H9 (cell line): ENCODE results near the gene CELA2A. TPM values are rescaled to one million over a fixed set of nuclear protein-coding genes. Genes with fewer than 3 reads are reported as not detected.
"Not testable (repeated sequence)": the region's sequence is repeated elsewhere in the genome, so short reads cannot be mapped to it uniquely, and the experiment has no call there.

Experiments
- DNase-seq: peaks from one replicate; pipeline ENCODE4 v3.0.0-alpha.2; 2017
- H2AFZ ChIP-seq: one replicate; pipeline ENCODE4 v1.6.1; 2013; ENCODE audit warnings: mild to moderate bottlenecking, low read length, control low read depth, moderate library complexity
- H2AK5ac ChIP-seq: 2 replicates; pipeline ENCODE4 v1.6.1; 2013; ENCODE audit warnings: low read length, control low read depth, mixed read lengths; ENCODE audit not compliant: insufficient read length
- H2BK120ac ChIP-seq: one replicate; pipeline ENCODE4 v1.6.1; 2013; ENCODE audit warnings: low read depth, mild to moderate bottlenecking, low read length, control low read depth, inconsistent platforms; ENCODE audit not compliant: poor library complexity, severe bottlenecking
- H2BK12ac ChIP-seq: 2 replicates; pipeline ENCODE4 v1.6.1; 2013; ENCODE audit warnings: low read length, control low read depth, mixed read lengths, low read depth; ENCODE audit not compliant: insufficient read length
- H2BK15ac ChIP-seq: 2 replicates; pipeline ENCODE4 v1.6.1; 2013; ENCODE audit warnings: low read depth, low read length, control low read depth
- H2BK20ac ChIP-seq: one replicate; pipeline ENCODE4 v1.6.1; 2013; ENCODE audit warnings: low read depth, mild to moderate bottlenecking, low read length, control low read depth, inconsistent platforms; ENCODE audit not compliant: poor library complexity, severe bottlenecking
- H2BK5ac ChIP-seq: 2 replicates; pipeline ENCODE4 v1.6.1; 2013; ENCODE audit warnings: low read length, control low read depth, mixed read lengths; ENCODE audit not compliant: insufficient read length
- H3K14ac ChIP-seq: 2 replicates; pipeline ENCODE4 v1.6.1; 2013; ENCODE audit warnings: low read length, control low read depth; ENCODE audit not compliant: insufficient read depth
- H3K18ac ChIP-seq: 2 replicates; pipeline ENCODE4 v1.6.1; 2013; ENCODE audit warnings: low read depth, mild to moderate bottlenecking, mixed read lengths, low read length, control low read depth; ENCODE audit not compliant: insufficient read length
- H3K23ac ChIP-seq: 2 replicates; pipeline ENCODE4 v1.6.1; 2013; ENCODE audit warnings: low read length, control low read depth, mixed read lengths, low read depth; ENCODE audit not compliant: insufficient read length
- H3K23me2 ChIP-seq: 2 replicates; pipeline ENCODE4 v1.6.1; 2013; ENCODE audit warnings: low read depth, mild to moderate bottlenecking, mixed read lengths, low read length, control low read depth; ENCODE audit not compliant: insufficient read length, poor library complexity, severe bottlenecking
- H3K27ac ChIP-seq: 2 replicates; pipeline ENCODE4 v1.5.1; 2013; ENCODE audit warnings: low read length, control low read depth, mixed read lengths, low read depth; ENCODE audit not compliant: insufficient read length
- H3K27me3 ChIP-seq: 2 replicates; pipeline ENCODE4 v1.6.1; 2013; ENCODE audit warnings: low read length, control low read depth, inconsistent platforms; ENCODE audit not compliant: insufficient read depth
- H3K4ac ChIP-seq: 2 replicates; pipeline ENCODE4 v1.6.1; 2013; ENCODE audit warnings: low read depth, mild to moderate bottlenecking, control low read depth, inconsistent platforms, low read length, moderate library complexity
- H3K4me1 ChIP-seq: 2 replicates; pipeline ENCODE4 v1.6.1; 2013; ENCODE audit warnings: low read length, control low read depth, inconsistent platforms; ENCODE audit not compliant: insufficient read depth
- H3K4me2 ChIP-seq: 2 replicates; pipeline ENCODE4 v1.6.1; 2013; ENCODE audit warnings: low read length, control low read depth, mixed read lengths; ENCODE audit not compliant: insufficient read length, insufficient read depth
- H3K56ac ChIP-seq: 2 replicates; pipeline ENCODE4 v1.6.1; 2013; ENCODE audit warnings: low read depth, mild to moderate bottlenecking, mixed read lengths, low read length, control low read depth; ENCODE audit not compliant: insufficient read length
- H3K79me1 ChIP-seq: 2 replicates; pipeline ENCODE4 v1.6.1; 2013; ENCODE audit warnings: low read depth, mild to moderate bottlenecking, moderate library complexity, low read length, control low read depth, inconsistent platforms; ENCODE audit not compliant: insufficient read depth, poor library complexity, severe bottlenecking
- H3K79me2 ChIP-seq: 2 replicates; pipeline ENCODE4 v1.6.1; 2013; ENCODE audit warnings: low read length, control low read depth, inconsistent platforms; ENCODE audit not compliant: insufficient read depth
- H3K9ac ChIP-seq: 2 replicates; pipeline ENCODE4 v1.6.1; 2013; ENCODE audit warnings: low read length, control low read depth, mixed read lengths; ENCODE audit not compliant: insufficient read length; ENCODE audit errors: extremely low read depth
- H3K9me3 ChIP-seq: one replicate; pipeline ENCODE4 v1.6.1; 2013; ENCODE audit warnings: low read depth, low read length, inconsistent platforms; ENCODE audit not compliant: control insufficient read depth
- H3T11ph ChIP-seq: one replicate; pipeline ENCODE4 v1.6.1; 2013; ENCODE audit warnings: mild to moderate bottlenecking, low read length, control low read depth, inconsistent platforms
- H4K20me1 ChIP-seq: one replicate; pipeline ENCODE4 v1.6.1; 2013; ENCODE audit not compliant: control insufficient read depth, insufficient read length, insufficient read depth
- H4K5ac ChIP-seq: 2 replicates; pipeline ENCODE4 v1.6.1; 2013; ENCODE audit warnings: low read depth, mild to moderate bottlenecking, mixed read lengths, low read length, control low read depth; ENCODE audit not compliant: insufficient read length
- H4K8ac ChIP-seq: replicated peaks from 2 replicates; pipeline ENCODE4 v1.6.1; 2013; ENCODE audit warnings: low read length, control low read depth, mixed read lengths, low read depth; ENCODE audit not compliant: insufficient read length
- H4K91ac ChIP-seq: 2 replicates; pipeline ENCODE4 v1.6.1; 2013; ENCODE audit warnings: low read depth, mild to moderate bottlenecking, moderate library complexity, mixed read lengths, low read length, control low read depth; ENCODE audit not compliant: insufficient read length
- H3K27ac Mint-ChIP-seq, 3 experiments: 2 replicates in 2 of 3; 3 replicates in 1 of 3; pipeline ENCODE4 v1.8.0; 2020 to 2021; ENCODE audit warnings: mixed read lengths in 3 of 3, mild to moderate bottlenecking in 1 of 3, moderate library complexity in 1 of 3
- H3K27me3 Mint-ChIP-seq: 2 replicates; pipeline ENCODE4 v1.8.0; 2021; ENCODE audit warnings: low read depth, mild to moderate bottlenecking, moderate library complexity, mixed read lengths
- H3K36me3 Mint-ChIP-seq, 3 experiments: 2 replicates in 2 of 3; 3 replicates in 1 of 3; pipeline ENCODE4 v1.8.0; 2020 to 2021; ENCODE audit warnings: low read depth in 3 of 3, mixed read lengths in 3 of 3; ENCODE audit not compliant: insufficient read depth in 1 of 3
- H3K4me1 Mint-ChIP-seq, 2 experiments: 2 replicates each; pipeline ENCODE4 v1.8.0; 2020; ENCODE audit warnings: mixed read lengths in 2 of 2
- H3K4me3 Mint-ChIP-seq, 2 experiments: 2 replicates in 1 of 2; 3 replicates in 1 of 2; pipeline ENCODE4 v1.8.0; 2020 to 2021; ENCODE audit warnings: mild to moderate bottlenecking in 2 of 2, mixed read lengths in 2 of 2, moderate library complexity in 1 of 2
- H3K9me3 Mint-ChIP-seq, 2 experiments: 2 replicates in 1 of 2; 3 replicates in 1 of 2; pipeline ENCODE4 v1.8.0; 2020; ENCODE audit warnings: mild to moderate bottlenecking in 2 of 2, mixed read lengths in 2 of 2, moderate library complexity in 1 of 2
- CTCF ChIP-seq: fragments of 200-600 bp; sonication (generic); conservative IDR thresholded peaks from 3 replicates; pipeline ENCODE4 v1.8.0; 2021; ENCODE audit warnings: antibody characterized with exemption, mild to moderate bottlenecking
- WGBS: extraction: QIAGEN DNeasy Blood & Tissue Kit; methylation state at CpG from one replicate; pipeline ENCODE4 v1.1.7; 2013; ENCODE audit warnings: missing lambda C conversion rate, low lambda C conversion rate, mixed read lengths; ENCODE audit not compliant: insufficient read length; ENCODE audit errors: extremely low coverage; 5-methylcytosine and 5-hydroxymethylcytosine counted together
- total RNA-seq: library from RNA; stranded (reverse); gene quantifications from 2 replicates; pipeline ENCODE4 v1.2.1, GENCODE V29; 2021

The CELA2A gene
- total RNA-seq, 1 experiment from 2014 or later = not detected

GRCh38 chr1:15460708-15461095 lies 4.2 kb downstream of the CELA2A start:
- H2AK5ac ChIP-seq = no peak overlapping the region
- H3K18ac ChIP-seq = no peak overlapping the region
- H3K36me3 Mint-ChIP-seq = no peaks in the 10 kb centered on the region
- no peak overlapping the region for H3K14ac ChIP-seq
- no peaks in the 10 kb centered on the region for H3K79me2 ChIP-seq
- no peak overlapping the region for H2AFZ ChIP-seq
- WGBS = no CpG with 5 or more reads among the region's 9 CpGs
- no peak for TF ChIP-seq CTCF
- no peak overlapping the region for H2BK12ac ChIP-seq
- H4K5ac ChIP-seq = no peak overlapping the region
- no peak overlapping the region for H3K23ac ChIP-seq
- H3K27me3 ChIP-seq = no peaks in the 10 kb centered on the region
- H3K4me2 ChIP-seq = no peak overlapping the region
- DNase-seq = no peak
- H3K27ac Mint-ChIP-seq = no peak overlapping the region; a peak in 1 of 7 replicates
- no peak overlapping the region for H2BK20ac ChIP-seq
- no peak overlapping the region for H3K27ac ChIP-seq
- no peak overlapping the region for H4K91ac ChIP-seq
- H3K79me1 ChIP-seq = no peaks in the 10 kb centered on the region
- H4K20me1 ChIP-seq = no peaks in the 10 kb centered on the region
- H3K23me2 ChIP-seq = no peaks in the 10 kb centered on the region
- H3K9me3 ChIP-seq = no peaks in the 10 kb centered on the region
- H3K9me3 Mint-ChIP-seq = no peaks in the 10 kb centered on the region
- H4K8ac ChIP-seq = no peak overlapping the region
- H3K9ac ChIP-seq = no peak overlapping the region
- no peak overlapping the region for H3T11ph ChIP-seq
- H3K4ac ChIP-seq = no peak overlapping the region
- H3K56ac ChIP-seq = no peak overlapping the region
- no peak overlapping the region for H2BK5ac ChIP-seq
- no peak overlapping the region for H3K4me3 Mint-ChIP-seq
- no peaks in the 10 kb centered on the region for H3K4me1 ChIP-seq
- no peak overlapping the region for H2BK15ac ChIP-seq
- 0 out of 2 replicates have a peak, but pooled peaks cover 2% of the 10 kb centered on the region for H3K27me3 Mint-ChIP-seq
- H2BK120ac ChIP-seq = no peak overlapping the region
- peaks cover 11 to 25% of the 10 kb centered on the region in 2 experiments for H3K4me1 Mint-ChIP-seq

- H3K4me3 Mint-ChIP-seq, H2BK120ac ChIP-seq, H3K23me2 ChIP-seq, H4K20me1 ChIP-seq, H3K9me3 ChIP-seq, H3K27me3 Mint-ChIP-seq, H3K18ac ChIP-seq, H2BK15ac ChIP-seq, H3K23ac ChIP-seq, H3K27ac ChIP-seq, H2AK5ac ChIP-seq, H3K14ac ChIP-seq, H3K9ac ChIP-seq, H4K5ac ChIP-seq, H3K27me3 ChIP-seq, H3K4me2 ChIP-seq, DNase-seq, H3K4me1 ChIP-seq, H4K8ac ChIP-seq, H3K9me3 Mint-ChIP-seq, H3K79me1 ChIP-seq, H3K79me2 ChIP-seq, H2BK12ac ChIP-seq, H3T11ph ChIP-seq, H3K56ac ChIP-seq, H3K36me3 Mint-ChIP-seq, H3K4ac ChIP-seq, H2AFZ ChIP-seq, H4K91ac ChIP-seq, H2BK20ac ChIP-seq, H2BK5ac ChIP-seq: not testable (repeated sequence)
- WGBS = no CpG with 5 or more reads among the region's 15 CpGs
- Mint-ChIP-seq H3K4me1 (peaks cover 4 to 15% of the 10 kb centered on the region in 2 experiments; a peak in 3 of 4 replicates), H3K27ac (peak overlapping the region in 1 of 3 experiments; percentile 92; a peak in 1 of 7 replicates)
Observed at GRCh38 chr1:15463064-15463800, 6.7 kb downstream of the CELA2A start.
